Stimulated activated CD4-positive, alpha-beta T cell treated with anti-CD3 and anti-CD28 coated beads, Interleukin-2, amount 100 ng/mL, for 4 hours (primary cell): ENCODE results near the gene LMF1.

Source experiments
- DNase-seq: peaks from one replicate; pipeline ENCODE4 v3.0.0-alpha.2; 2020; ENCODE audit warnings: low read depth

LMF1 gene

DNA sequence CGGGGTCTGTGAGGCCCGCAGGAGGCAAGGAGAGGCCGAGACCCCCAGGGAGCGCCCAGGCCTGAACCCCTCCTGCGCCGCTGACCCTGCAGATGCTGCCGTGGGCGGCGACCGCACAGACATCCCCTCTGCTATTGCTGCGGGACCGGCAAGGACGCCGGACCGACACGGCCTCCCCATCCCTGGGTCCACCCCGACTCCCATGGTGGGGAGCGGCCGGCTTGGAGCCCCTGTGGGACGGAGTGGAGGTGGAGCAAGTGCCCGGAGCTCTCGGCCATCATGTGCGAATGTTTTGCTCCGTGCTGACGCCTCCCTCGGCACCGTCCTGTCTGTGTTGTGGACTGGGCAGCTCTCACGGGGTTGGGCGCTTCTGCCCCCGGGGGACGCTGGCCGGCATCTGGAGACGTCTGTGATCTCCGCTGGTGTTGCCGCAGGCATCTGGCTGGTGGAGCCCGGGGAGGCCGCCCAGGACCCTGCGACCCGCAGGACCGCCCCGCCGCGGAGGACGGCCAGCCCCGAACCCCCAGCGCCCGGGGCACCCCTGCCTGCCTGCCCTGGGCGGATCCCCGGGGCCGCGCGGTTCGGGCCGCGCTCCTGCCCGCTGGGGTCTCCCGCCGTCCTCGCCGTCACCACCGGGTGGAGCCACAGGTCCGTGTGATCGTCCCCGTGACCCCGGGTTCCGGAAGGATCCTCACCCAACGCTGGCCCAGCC lies 157.4 kb downstream of the LMF1 start:
- peak; percentile 24 for DNase-seq

- no peak for DNase-seq
Measured at GRCh38 chr16:808085-808386, 162.7 kb downstream of the LMF1 start.

DNA sequence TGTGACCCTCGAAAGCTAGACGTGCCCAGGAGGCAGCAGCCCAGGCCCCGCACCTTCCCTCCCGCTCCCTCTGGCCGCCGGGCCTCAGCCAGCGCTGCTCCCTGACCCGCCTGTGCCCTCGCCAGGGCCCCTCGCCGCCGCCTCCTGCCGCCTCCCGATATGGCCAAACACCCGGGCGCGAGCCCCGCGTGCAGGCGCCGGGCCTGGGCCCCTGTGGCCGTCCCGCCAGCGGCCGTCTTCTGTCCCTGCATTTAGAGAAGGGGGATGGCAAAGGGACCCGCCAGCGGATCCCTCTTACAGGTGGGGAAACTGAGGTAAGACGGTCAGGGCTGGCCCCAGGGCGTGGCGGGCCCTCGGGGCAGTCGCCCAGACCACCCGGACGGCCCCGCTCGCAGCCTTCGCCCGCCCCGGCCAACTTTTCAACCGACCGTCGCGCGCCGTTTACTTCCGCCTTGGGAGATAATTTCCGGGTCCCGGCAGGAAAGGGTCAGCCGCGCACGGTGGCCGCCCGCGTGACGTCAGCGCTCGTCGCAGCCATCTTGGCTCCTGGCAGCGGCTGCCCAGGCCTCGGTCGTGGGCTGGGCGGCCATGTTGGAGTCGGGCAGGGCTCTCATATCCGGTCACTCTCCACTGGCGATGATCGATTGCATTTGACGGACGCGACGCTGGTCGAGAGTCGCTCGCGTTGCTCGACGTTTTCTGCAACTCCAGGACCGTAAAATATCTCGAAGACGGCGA lies 163.3 kb downstream of the LMF1 start:
- peak; percentile 70 for DNase-seq

DNA sequence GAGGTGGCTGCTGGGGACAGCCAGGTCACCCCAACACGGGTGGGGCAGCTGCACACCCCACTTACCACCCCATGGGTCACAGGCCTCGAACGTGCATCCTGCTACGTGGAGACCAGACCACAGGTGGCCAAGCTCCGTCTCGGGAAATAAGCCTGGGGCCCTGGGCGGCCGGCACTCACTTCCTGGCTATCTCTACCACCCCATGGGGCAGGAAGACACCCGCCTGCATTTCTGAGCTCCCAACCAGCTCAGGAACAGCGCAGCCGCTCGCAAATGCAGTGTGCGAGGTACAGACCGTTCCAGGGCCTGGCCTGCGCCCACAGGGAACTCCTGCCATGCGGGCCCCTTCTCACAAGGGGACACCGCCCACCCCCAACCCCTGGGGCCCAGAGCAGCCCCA lies 165.3 kb downstream of the LMF1 start:
- no peak for DNase-seq

GRCh38 chr16:804193-805048 lies 166.4 kb downstream of the LMF1 start:
- DNase-seq, result no peak

GRCh38 chr16:803754-804080 lies 167.1 kb downstream of the LMF1 start:
- DNase-seq, result no peak
